Measurements from ENCODE around the gene CBLIF.
"Not testable (repeated sequence)": the region's sequence is repeated elsewhere in the genome, so short reads cannot be mapped to it uniquely, and the experiment has no call there.

The CBLIF gene

DNA sequence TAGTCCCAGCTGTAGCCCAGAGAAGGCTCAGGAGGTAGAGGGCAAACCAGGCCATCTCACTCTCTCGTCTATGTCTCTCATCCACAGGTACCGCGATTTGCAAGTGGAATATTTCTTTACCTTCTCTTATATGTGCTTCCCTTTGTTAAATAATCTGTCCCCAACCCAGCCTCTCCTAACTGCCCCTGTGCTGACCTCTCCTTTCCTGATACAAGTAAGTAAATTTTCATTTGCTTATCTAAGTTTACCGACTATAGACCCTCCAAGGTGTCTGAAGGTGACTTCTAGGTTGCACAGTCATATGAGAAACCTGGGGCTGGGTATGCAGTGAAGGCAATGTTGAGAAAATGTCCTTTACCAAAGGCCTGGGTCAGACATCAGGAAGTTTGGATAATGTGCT, at the start of gene CBLIF:
CBLIF (minus strand) TSS at position 101 of the 400 bp plus-strand sequence; CDS start at position 55, 46 bp downstream.
- no peak for DNase-seq (ENCODE audit: low read depth in 2 of 2, low spot score in 1 of 2)

GRCh38 chr11:59894616-59895015, 49.3 kb upstream of the CBLIF start:
- DNase-seq (ENCODE audit: low read depth in 2 of 2, low spot score in 1 of 2), result no peak

DNA sequence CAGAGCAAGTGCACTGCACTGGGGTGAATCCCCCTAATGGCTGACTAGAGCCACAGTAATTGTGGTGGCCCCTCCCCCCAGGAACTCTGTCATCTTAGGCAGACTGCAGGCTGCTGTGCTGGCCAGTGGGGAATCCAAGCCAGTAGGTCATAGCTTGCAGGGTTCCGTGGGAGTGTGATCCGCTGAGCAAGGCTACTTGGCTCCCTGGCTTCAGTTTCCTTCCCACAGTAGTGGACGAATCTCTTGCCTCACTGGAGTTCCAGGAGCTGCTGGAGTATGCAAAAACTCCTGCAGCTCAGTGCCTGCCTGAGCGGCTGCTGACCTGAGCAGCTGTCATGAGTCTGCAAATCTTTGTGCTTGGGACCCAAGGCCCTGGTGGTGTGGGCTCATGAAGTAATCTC, 46.5 kb upstream of the CBLIF start:
- no peak for DNase-seq (ENCODE audit: low read depth in 2 of 2, low spot score in 1 of 2)

DNA sequence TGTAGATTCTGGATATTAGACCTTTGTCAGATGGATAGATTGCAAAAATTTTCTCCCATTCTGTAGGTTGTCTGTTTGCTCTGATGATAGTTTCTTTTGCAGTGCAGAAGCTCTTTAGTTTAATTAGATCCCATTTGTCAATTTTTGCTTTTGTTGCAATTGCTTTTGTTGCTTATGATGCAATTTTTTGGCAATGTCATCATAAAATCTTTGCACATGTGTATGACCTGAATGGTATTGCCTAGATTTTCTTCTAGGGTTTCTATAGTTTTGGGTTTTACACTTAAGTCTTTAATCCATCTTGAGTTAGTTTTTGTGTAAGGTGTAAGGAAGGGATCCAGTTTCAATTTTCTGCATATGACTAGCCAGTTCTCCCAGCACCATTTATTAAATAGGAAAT, 41.9 kb upstream of the CBLIF start:
- DNase-seq (ENCODE audit: low read depth in 2 of 2, low spot score in 1 of 2), result not testable (repeated sequence)

DNA sequence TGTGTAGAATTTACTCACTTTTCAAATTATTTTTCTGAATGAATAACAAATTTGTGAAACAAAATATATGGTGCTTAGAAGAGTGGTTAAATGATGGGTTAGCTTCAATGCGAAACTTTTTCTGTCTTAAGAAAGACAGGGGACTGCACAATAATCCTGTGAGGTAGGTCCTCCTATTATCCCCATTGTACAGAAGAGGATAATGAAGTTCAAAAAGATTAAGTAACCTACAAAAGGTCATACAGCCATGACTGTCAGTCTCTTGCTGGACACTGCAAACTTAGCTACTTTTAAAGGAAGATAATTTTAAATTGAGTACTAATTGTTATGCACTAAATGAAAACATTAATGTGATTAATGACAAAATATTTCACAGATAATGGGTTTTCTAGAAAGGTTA, 38.3 kb upstream of the CBLIF start:
- no peak for DNase-seq (ENCODE audit: low read depth in 2 of 2, low spot score in 1 of 2)

DNA sequence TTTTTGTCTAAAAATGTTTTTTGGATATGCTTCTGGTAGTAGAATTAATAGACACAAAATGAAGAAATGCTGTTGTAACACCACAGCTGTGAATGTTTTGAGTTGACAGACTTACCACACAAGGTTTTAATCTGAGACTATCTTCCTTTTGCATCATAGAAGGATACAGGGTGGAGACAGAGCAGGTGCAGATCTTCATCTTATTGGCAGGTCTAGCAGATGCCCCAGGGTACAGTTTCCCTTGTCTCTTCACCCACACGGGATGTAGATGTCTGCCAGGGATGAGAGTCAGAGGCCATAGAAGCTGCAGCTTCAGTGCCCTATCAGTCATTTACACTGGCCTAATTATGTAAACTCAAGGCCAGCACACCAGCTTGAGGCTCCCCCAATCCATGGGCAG, 34.3 kb upstream of the CBLIF start:
- no peak for DNase-seq (ENCODE audit: low read depth in 2 of 2, low spot score in 1 of 2)

GRCh38 chr11:59878575-59878974, 33.3 kb upstream of the CBLIF start, which contains the start of gene OOSP3:
Gene OOSP3, plus strand, starts transcription at chr11:59878782. Its CDS starts 27 bp downstream, at chr11:59878809.
- no peak for DNase-seq (ENCODE audit: low read depth in 2 of 2, low spot score in 1 of 2)

DNA sequence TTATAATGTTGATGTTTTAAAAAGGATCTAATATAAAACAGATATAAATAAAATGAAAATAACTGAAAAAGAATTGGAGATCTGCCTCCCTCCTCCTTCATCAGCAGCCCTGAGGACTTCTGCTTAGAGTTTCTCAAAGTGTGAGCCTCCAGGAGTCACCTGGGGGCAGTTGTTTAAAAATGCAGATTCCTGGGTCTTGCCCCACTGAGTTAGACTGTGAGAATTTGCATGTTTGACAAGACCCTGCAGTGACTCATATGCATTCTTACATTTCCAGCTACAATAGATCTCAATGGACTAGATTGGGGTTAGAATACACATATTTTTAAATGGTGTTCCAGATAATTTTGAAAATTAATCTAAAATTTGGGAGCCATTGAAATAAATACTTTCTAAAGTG, 32.5 kb upstream of the CBLIF start:
- no peak for DNase-seq (ENCODE audit: low read depth in 2 of 2, low spot score in 1 of 2)

DNA sequence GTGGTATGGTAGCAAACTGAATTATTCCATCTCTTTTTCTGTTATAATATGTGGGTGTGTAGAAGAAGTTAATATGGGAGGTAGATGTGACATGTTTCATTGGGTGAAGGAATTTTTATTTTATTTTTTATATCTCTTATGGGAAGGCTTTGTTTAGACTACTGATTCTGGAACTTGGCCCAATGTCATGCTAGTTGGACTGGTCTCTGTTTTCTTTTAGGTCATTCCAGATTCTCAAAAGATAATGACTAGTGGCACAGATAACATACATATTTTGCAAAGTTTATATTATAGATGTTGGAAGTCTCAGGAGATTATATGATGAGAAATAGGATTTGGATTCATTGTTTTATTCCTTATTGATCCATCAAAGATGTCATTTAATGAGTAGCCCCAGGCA, 32.0 kb upstream of the CBLIF start:
- no peak for DNase-seq (ENCODE audit: low read depth in 2 of 2, low spot score in 1 of 2)

GRCh38 chr11:59875856-59876519, 30.7 kb upstream of the CBLIF start:
- DNase-seq (ENCODE audit: low read depth in 2 of 2, low spot score in 1 of 2), result no peak

DNA sequence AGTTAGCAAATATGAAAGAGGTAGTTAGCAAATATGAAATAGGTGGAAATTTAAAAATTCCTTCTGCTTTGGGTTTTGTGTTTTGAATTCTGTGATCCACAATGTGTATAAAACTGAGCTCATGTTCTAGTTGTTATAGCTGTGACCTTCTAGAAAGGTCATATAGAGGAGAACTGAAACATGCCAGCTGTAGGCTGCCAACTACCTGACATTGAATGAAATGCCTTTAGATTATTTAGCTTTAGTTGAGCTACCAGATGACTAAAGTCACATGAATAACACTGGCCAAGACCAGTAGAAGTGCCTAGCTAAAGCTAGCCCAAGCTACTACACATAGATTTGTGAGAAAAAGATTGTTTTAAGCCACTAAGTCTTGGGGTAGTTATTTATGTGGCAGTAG, 26.8 kb upstream of the CBLIF start:
- DNase-seq (ENCODE audit: low read depth in 2 of 2, low spot score in 1 of 2), result no peak

GRCh38 chr11:59867946-59868345, 22.6 kb upstream of the CBLIF start:
- no peak for DNase-seq (ENCODE audit: low read depth in 2 of 2, low spot score in 1 of 2)

DNA sequence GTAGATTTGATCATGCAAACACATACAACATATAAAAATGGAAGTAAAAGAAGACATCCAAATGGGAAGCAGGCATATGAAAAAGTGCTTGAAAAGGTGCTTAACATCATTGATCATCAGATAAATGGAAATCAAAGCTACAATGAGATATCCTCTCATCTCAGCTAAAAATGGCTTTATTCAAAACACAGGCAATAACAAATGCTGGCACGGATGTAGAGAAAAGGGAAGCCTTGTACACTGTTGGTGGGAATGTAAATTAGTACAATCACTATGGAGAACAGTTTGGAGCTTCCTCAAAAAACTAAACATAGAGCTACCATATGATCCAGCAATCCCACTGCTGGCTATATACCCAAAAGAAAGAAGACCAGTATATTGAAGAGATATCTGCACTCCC, 21.5 kb upstream of the CBLIF start:
- no peak for DNase-seq (ENCODE audit: low read depth in 2 of 2, low spot score in 1 of 2)

- no peak for DNase-seq (ENCODE audit: low read depth in 2 of 2, low spot score in 1 of 2)
Measured at GRCh38 chr11:59866397-59866796, 21.1 kb upstream of the CBLIF start, which contains the start of gene TCN1. Gene TCN1, minus strand, starts transcription at chr11:59866487. Its CDS starts 17 bp downstream, at chr11:59866470.

- DNase-seq (ENCODE audit: low read depth in 2 of 2, low spot score in 1 of 2), result no peak
Measured at GRCh38 chr11:59865031-59865430, 19.7 kb upstream of the CBLIF start.

- DNase-seq (ENCODE audit: low read depth in 2 of 2, low spot score in 1 of 2), result no peak
Measured at GRCh38 chr11:59862252-59862651, 17.0 kb upstream of the CBLIF start.

GRCh38 chr11:59859673-59860072, 14.4 kb upstream of the CBLIF start:
- no peak for DNase-seq (ENCODE audit: low read depth in 2 of 2, low spot score in 1 of 2)

GRCh38 chr11:59857439-59858434, 12.4 kb upstream of the CBLIF start:
- DNase-seq (ENCODE audit: low read depth in 2 of 2, low spot score in 1 of 2), result no peak

DNA sequence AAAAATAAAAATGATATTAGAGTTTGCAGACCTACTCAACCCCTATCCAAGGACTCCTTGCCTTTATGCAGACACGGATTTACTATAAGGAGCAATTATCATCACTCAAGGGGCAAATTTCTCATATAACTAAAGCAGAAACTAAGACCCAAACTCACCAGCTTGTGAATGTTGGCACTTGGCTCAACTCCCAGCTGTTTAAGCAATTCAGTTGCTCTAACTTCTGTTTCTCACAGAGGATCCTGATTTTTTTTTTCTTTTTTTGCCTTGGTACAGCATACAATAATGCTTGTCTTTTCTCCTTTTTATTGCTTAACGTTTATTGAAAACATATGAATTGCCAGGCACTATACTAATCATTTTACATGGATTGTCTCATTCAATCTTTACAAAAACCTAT, 9.6 kb upstream of the CBLIF start:
- no peak for DNase-seq (ENCODE audit: low read depth in 2 of 2, low spot score in 1 of 2)

GRCh38 chr11:59851416-59851815, 6.1 kb upstream of the CBLIF start:
- DNase-seq (ENCODE audit: low read depth in 2 of 2, low spot score in 1 of 2), result not testable (repeated sequence)

GRCh38 chr11:59849551-59849950, 4.3 kb upstream of the CBLIF start:
- DNase-seq (ENCODE audit: low read depth in 2 of 2, low spot score in 1 of 2), result not testable (repeated sequence)

- DNase-seq (ENCODE audit: low read depth in 2 of 2, low spot score in 1 of 2), result no peak
Measured at GRCh38 chr11:59849129-59849528, 3.8 kb upstream of the CBLIF start.
